ENCODE data around the gene CLMN. TPM values are rescaled to one million over a fixed set of nuclear protein-coding genes. Genes with fewer than 3 reads are reported as not detected.

Gene CLMN
- total and polyA plus RNA-seq, 2 of the 4 experiments (the other 2 are of a cell fraction), result 0.10 to 0.18 TPM

DNA sequence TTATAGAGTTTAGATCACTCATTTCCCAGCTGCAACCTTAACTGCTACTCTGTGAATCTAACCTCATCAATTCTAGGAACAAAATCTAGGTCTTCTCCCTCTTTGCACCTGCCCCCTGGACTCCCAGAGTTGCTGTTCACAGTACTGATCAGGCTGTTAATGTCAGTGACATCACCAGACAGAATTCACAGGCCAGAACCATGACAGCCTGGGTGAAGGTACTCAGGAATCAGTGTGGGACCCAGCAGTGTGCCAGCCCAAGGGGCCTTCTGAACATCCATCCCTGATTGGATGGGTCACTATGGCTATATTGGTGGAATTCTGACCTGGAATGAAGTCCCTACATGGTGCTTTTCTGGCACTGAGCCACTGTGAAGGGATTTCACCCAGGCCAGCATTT lies 72.8 kb downstream of the CLMN start:
- Histone ChIP-seq H2BK20ac (ENCODE audit: low read depth, low read length) (no peak overlapping the region), H3K79me1 (ENCODE audit: low read depth in 1 of 2, low read length in 2 of 2) (no peaks in the 10 kb centered on the region), H3K36me3 (ENCODE audit: control insufficient read depth, insufficient read depth, low read length) (no peaks in the 10 kb centered on the region), H2AK9ac (replicated peaks; ENCODE audit: low read depth, low read length, poor library complexity) (no peak overlapping the region), H2BK15ac (ENCODE audit: low read depth, low read length) (no peak overlapping the region), H3K56ac (ENCODE audit: extremely low read depth, insufficient read depth, low read length) (no peak overlapping the region), H3K27me3 (ENCODE audit: control insufficient read depth, insufficient read depth, low read length) (no peaks in the 10 kb centered on the region; the same call in 1 of the 2 replicates), H3K18ac (ENCODE audit: low read depth, low read length) (no peak overlapping the region), H3K4ac (ENCODE audit: low read depth, low read length) (no peak overlapping the region), H3K4me3 (ENCODE audit: insufficient read depth, low read depth, low read length) (no peak overlapping the region), H2AFZ (replicated peaks; ENCODE audit: low read length, poor library complexity) (no peak overlapping the region), H3K9me1 (ENCODE audit: insufficient read depth, low read length) (no peaks in the 10 kb centered on the region), H3K27ac (ENCODE audit: insufficient read depth, low read length) (no peak overlapping the region), H2BK120ac (ENCODE audit: low read depth, low read length) (no peak overlapping the region), H4K20me1 (ENCODE audit: insufficient read depth, low read length) (no peaks in the 10 kb centered on the region), H4K8ac (ENCODE audit: low read depth in 2 of 2, low read length in 2 of 2) (no peak overlapping the region), H2BK5ac (ENCODE audit: low read depth, low read length, poor library complexity, severe bottlenecking) (no peak overlapping the region), H3K9me3 (ENCODE audit: control insufficient read depth, insufficient read depth, low read length) (no peaks in the 10 kb centered on the region), H3K4me2 (ENCODE audit: low read depth, low read length) (no peak overlapping the region), H4K5ac (ENCODE audit: low read depth, low read length) (no peak overlapping the region), H3K4me1 (ENCODE audit: control insufficient read depth, insufficient read depth, low read length) (peaks cover 3% of the 10 kb centered on the region; the same call in 1 of the 2 replicates), H3K23ac (ENCODE audit: low read depth, low read length) (no peak overlapping the region), H4K91ac (ENCODE audit: insufficient read depth, low read depth, low read length) (no peak overlapping the region), H3K9ac (ENCODE audit: low read depth, low read length) (no peak overlapping the region), H2AK5ac (ENCODE audit: low read depth, low read length) (no peak overlapping the region), H3K14ac (replicated peaks; ENCODE audit: low read depth, low read length) (no peak overlapping the region)
- POLR2A ChIA-PET (ENCODE audit: unreplicated experiment), result no interaction called here
- TF ChIP-seq CHD1 (IDR thresholded peaks at IDR 0.05; ENCODE audit: low read depth, low read length) (no peak), MAFK (IDR thresholded peaks at IDR 0.05; ENCODE audit: low read depth, low read length) (no peak), RAD21 (IDR thresholded peaks at IDR 0.05; ENCODE audit: low read length) (no peak), RFX5 (IDR thresholded peaks at IDR 0.05; ENCODE audit: low read depth, low read length) (no peak), NFE2L2 (IDR thresholded peaks at IDR 0.05; ENCODE audit: low read depth, low read length) (no peak), CEBPB (IDR thresholded peaks at IDR 0.05; ENCODE audit: low read depth, low read length) (no peak), FOS (IDR thresholded peaks at IDR 0.05; ENCODE audit: low read depth, low read length) (no peak), POLR2A (IDR thresholded peaks at IDR 0.05; ENCODE audit: low read depth, low read length) (no peak), BHLHE40 (IDR thresholded peaks at IDR 0.05; ENCODE audit: low read depth, low read length) (no peak), SMC3 (IDR thresholded peaks at IDR 0.05; ENCODE audit: low read depth, low read length) (no peak), RCOR1 (IDR thresholded peaks at IDR 0.05; ENCODE audit: insufficient replicate concordance, low read length) (no peak), MXI1 (IDR thresholded peaks at IDR 0.05; ENCODE audit: borderline replicate concordance, low read depth, low read length) (no peak), MAZ (IDR thresholded peaks at IDR 0.05; ENCODE audit: borderline replicate concordance, low read depth, low read length) (no peak)
- TF ChIP-seq, protein P1, sequence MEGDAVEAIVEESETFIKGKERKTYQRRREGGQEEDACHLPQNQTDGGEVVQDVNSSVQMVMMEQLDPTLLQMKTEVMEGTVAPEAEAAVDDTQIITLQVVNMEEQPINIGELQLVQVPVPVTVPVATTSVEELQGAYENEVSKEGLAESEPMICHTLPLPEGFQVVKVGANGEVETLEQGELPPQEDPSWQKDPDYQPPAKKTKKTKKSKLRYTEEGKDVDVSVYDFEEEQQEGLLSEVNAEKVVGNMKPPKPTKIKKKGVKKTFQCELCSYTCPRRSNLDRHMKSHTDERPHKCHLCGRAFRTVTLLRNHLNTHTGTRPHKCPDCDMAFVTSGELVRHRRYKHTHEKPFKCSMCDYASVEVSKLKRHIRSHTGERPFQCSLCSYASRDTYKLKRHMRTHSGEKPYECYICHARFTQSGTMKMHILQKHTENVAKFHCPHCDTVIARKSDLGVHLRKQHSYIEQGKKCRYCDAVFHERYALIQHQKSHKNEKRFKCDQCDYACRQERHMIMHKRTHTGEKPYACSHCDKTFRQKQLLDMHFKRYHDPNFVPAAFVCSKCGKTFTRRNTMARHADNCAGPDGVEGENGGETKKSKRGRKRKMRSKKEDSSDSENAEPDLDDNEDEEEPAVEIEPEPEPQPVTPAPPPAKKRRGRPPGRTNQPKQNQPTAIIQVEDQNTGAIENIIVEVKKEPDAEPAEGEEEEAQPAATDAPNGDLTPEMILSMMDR (conservative IDR thresholded peaks at IDR 0.05; ENCODE audit: low read depth, low read length), result no peak
- TF ChIP-seq, protein P2, sequence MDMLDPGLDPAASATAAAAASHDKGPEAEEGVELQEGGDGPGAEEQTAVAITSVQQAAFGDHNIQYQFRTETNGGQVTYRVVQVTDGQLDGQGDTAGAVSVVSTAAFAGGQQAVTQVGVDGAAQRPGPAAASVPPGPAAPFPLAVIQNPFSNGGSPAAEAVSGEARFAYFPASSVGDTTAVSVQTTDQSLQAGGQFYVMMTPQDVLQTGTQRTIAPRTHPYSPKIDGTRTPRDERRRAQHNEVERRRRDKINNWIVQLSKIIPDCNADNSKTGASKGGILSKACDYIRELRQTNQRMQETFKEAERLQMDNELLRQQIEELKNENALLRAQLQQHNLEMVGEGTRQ (IDR thresholded peaks at IDR 0.05; ENCODE audit: low read depth, low read length), result no peak
- TF ChIP-seq, protein P3, sequence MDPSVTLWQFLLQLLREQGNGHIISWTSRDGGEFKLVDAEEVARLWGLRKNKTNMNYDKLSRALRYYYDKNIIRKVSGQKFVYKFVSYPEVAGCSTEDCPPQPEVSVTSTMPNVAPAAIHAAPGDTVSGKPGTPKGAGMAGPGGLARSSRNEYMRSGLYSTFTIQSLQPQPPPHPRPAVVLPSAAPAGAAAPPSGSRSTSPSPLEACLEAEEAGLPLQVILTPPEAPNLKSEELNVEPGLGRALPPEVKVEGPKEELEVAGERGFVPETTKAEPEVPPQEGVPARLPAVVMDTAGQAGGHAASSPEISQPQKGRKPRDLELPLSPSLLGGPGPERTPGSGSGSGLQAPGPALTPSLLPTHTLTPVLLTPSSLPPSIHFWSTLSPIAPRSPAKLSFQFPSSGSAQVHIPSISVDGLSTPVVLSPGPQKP (IDR thresholded peaks at IDR 0.05; ENCODE audit: borderline replicate concordance, low read depth, low read length), result no peak
- DNase-seq (no peak), ATAC-seq (ENCODE audit: low read depth) (no peak)
- intact Hi-C loops (cut with micrococcal nuclease) (no loop called here), in situ Hi-C loops (cut with MboI; ENCODE audit: low sequenced_read_pairs) (no loop called here), dilution Hi-C loops (cut with HindIII; ENCODE audit: low sequenced_read_pairs, unreplicated experiment) (no loop called here)
- CTCF ChIA-PET, result no interaction called here
- no TSS peak for BruUV-seq (replicated peaks)

Data from IMR-90 (cell line).